ENCODE data around the gene NTM.

The NTM gene

DNA sequence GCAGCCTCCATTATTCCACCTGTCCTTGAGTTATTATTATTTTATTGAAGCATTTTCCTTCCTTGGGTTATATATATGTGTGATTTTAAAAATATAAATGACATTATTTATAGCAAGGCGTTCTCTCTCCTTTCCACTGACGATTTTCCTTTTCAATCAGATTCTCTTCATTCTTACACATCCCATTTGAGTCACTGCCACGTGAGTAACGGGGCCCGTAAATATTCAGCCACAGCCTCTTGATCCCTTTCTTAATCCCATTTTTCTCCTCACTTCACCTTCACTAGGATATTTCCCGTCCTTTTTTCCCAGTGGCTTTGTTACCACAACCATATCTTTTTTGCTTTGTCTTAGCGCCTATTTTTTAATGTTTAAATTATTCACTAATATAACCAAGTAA, 396.2 kb downstream of the NTM start:
- TF ChIP-seq, protein P1, sequence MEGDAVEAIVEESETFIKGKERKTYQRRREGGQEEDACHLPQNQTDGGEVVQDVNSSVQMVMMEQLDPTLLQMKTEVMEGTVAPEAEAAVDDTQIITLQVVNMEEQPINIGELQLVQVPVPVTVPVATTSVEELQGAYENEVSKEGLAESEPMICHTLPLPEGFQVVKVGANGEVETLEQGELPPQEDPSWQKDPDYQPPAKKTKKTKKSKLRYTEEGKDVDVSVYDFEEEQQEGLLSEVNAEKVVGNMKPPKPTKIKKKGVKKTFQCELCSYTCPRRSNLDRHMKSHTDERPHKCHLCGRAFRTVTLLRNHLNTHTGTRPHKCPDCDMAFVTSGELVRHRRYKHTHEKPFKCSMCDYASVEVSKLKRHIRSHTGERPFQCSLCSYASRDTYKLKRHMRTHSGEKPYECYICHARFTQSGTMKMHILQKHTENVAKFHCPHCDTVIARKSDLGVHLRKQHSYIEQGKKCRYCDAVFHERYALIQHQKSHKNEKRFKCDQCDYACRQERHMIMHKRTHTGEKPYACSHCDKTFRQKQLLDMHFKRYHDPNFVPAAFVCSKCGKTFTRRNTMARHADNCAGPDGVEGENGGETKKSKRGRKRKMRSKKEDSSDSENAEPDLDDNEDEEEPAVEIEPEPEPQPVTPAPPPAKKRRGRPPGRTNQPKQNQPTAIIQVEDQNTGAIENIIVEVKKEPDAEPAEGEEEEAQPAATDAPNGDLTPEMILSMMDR (IDR thresholded peaks at IDR 0.05; ENCODE audit: low read depth, low read length), result no peak
- Histone ChIP-seq H3K27me3 (no peaks in the 10 kb centered on the region), H3K4me3 (ENCODE audit: low read depth, low read length) (no peak overlapping the region), H3K9me3 (0 out of 2 replicates have a peak, but pooled peaks cover 4% of the 10 kb centered on the region), H3K36me3 (no peaks in the 10 kb centered on the region), H3K4me1 (no peaks in the 10 kb centered on the region)
- DNase-seq, result no peak

DNA sequence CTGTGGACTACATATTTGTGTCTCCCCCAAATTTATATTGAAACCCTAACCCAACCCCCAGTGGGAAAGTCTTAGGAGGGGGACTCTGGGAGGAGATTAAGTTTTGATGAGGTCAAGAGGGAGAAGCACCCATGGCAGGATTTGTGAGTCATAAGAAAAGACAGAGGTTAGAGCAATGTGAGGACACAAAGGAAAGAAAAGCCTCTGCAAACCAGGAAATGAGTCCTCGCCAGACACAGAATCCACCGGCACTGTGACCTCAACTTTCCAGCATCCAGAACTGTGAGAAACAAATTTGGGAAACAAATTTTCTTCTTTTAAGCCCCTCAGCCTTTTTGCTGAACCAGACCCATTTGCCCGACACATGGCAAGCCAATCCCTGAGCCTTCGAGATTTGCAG, 397.0 kb downstream of the NTM start:
- no peaks in the 10 kb centered on the region for H3K27me3 ChIP-seq
- no peak overlapping the region for H3K4me3 ChIP-seq (ENCODE audit: low read depth, low read length)
- no peaks in the 10 kb centered on the region for H3K36me3 ChIP-seq
- DNase-seq, result no peak
- H3K4me1 ChIP-seq, result no peaks in the 10 kb centered on the region
- TF ChIP-seq, protein P1 (IDR thresholded peaks at IDR 0.05; ENCODE audit: low read depth, low read length), result no peak
- H3K9me3 ChIP-seq, result 0 out of 2 replicates have a peak, but pooled peaks cover 4% of the 10 kb centered on the region

DNA sequence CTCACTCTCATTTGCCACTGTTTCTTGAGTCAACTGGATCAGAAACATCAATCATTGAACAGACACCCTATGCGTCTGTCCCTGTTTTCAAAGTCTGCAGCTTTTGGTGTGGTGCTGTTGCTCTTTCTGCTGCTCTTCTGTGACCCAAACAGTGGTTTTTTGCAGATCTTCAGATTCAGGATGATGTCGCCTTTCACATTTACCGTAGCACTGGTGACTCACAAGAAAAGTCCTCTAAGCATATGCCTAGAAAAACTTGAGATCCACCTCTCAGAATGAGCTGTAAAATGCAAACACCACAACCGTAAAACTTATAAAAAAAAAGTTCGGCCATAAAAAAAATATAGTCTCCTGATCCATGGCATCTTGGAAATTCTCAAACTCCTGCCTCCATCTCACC, 400.4 kb downstream of the NTM start:
- TF ChIP-seq, protein P1 (IDR thresholded peaks at IDR 0.05; ENCODE audit: low read depth, low read length), result no peak
- Histone ChIP-seq H3K27me3 (no peaks in the 10 kb centered on the region), H3K9me3 (0 out of 2 replicates have a peak, but pooled peaks cover 4% of the 10 kb centered on the region), H3K36me3 (no peaks in the 10 kb centered on the region), H3K4me1 (no peaks in the 10 kb centered on the region), H3K4me3 (ENCODE audit: low read depth, low read length) (no peak overlapping the region)
- no peak for DNase-seq

DNA sequence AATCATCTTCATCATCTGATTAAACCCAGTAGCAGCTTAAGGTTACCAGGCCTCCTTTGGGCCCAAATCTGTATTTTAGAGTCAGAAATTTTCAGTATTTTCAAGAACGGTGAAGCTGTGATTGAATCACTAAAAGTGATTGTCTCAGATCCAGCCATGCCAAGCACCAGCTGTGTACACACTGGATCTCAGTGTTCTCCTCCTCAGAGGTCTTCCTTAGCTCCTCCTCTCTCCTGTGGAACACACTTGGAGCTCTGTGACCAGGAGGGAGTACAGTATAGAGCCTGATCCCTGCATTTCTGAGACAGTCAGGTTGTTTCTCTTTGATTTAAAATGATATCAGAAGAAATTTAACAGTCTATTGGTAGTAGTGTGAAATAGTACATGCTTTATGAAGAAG, 401.1 kb downstream of the NTM start:
- H3K4me1 ChIP-seq, result no peaks in the 10 kb centered on the region
- TF ChIP-seq, protein P1 (IDR thresholded peaks at IDR 0.05; ENCODE audit: low read depth, low read length), result no peak
- H3K27me3 ChIP-seq, result no peaks in the 10 kb centered on the region
- no peaks in the 10 kb centered on the region for H3K36me3 ChIP-seq
- DNase-seq, result no peak
- H3K4me3 ChIP-seq (ENCODE audit: low read depth, low read length), result no peak overlapping the region
- no peaks in the 10 kb centered on the region for H3K9me3 ChIP-seq

DNA sequence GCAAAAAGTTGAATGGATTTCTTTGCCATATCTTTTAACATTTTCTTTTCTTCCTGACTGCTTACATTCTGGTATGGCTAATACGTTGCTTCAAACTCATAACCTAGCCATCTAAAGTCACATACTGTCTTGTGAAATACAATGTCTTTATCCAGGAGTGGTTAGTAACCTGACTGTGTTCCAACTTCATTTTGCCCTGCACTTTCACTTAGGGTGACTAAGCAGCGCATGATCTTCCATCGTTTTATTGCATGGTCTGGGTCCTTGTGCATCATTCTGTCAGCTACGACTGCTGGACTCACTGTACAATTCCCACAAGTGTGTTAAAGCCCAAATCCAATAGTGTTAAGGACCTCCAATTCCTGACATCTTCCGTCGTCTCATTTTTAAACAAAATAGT, 403.2 kb downstream of the NTM start:
- Histone ChIP-seq H3K4me1 (no peaks in the 10 kb centered on the region), H3K9me3 (peaks cover 2% of the 10 kb centered on the region), H3K36me3 (no peaks in the 10 kb centered on the region), H3K4me3 (ENCODE audit: low read depth, low read length) (no peak overlapping the region), H3K27me3 (no peaks in the 10 kb centered on the region)
- DNase-seq, result no peak
- TF ChIP-seq, protein P1 (IDR thresholded peaks at IDR 0.05; ENCODE audit: low read depth, low read length), result no peak

DNA sequence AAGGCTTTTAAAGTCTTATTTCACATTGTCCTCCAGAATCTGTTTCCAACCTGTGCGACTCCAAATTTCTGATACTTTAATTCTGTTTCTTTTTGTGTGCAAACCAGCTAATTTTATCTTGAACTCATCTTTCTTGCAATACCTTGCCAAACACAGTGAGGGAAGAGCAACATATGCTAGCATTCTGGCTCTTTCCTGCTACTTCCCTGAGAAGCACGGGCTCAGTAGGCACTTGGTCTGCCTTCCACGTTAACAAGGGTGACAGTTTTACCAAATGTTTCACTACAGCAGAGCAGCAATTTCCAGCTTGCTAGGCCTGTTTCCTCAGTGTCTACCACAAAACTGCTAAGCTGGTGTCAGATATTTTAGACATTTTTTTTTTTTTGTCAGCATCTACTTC, 405.8 kb downstream of the NTM start:
- H3K4me1 ChIP-seq, result no peaks in the 10 kb centered on the region
- H3K27me3 ChIP-seq, result no peaks in the 10 kb centered on the region
- H3K36me3 ChIP-seq, result no peaks in the 10 kb centered on the region
- TF ChIP-seq, protein P1 (IDR thresholded peaks at IDR 0.05; ENCODE audit: low read depth, low read length), result no peak
- H3K9me3 ChIP-seq, result peaks cover 2% of the 10 kb centered on the region
- H3K4me3 ChIP-seq (ENCODE audit: low read depth, low read length), result no peak overlapping the region
- DNase-seq, result no peak

Measured in BE2C (cell line).